CD14-positive monocyte (primary cell): ENCODE data around the gene RSPH1. TPM values are rescaled to one million over a fixed set of nuclear protein-coding genes. Genes with fewer than 3 reads are reported as not detected.

ENCODE experiments used
- DNase-seq, 3 donors: peaks; one replicate each; pipeline ENCODE4 v3.0.0-alpha.2; 2011 to 2022
- H2AFZ ChIP-seq: 2 replicates; pipeline ENCODE4 v1.6.0; 2012; ENCODE audit warnings: mild to moderate bottlenecking, low read depth, low read length, inconsistent platforms; ENCODE audit not compliant: insufficient read depth, poor library complexity, severe bottlenecking
- H3K27ac ChIP-seq, 2 donors: 1 replicate in 1 of 2; 2 replicates in 1 of 2; pipeline ENCODE4 v1.5.1; 2012 to 2013; ENCODE audit warnings: low read length in 2 of 2, control low read depth in 1 of 2, inconsistent platforms in 1 of 2, low read depth in 1 of 2, mild to moderate bottlenecking in 1 of 2
- H3K27me3 ChIP-seq, 2 donors: one replicate each; pipeline versions ENCODE4 v1.6.0 to v1.6.1; 2011 to 2013; ENCODE audit warnings: low read length in 2 of 2; ENCODE audit not compliant: control insufficient read depth in 2 of 2, insufficient read depth in 2 of 2
- H3K36me3 ChIP-seq, 2 donors: replicated peaks in 1 of 2; 1 replicate in 1 of 2; 2 replicates in 1 of 2; pipeline versions ENCODE4 v1.5.1 to v1.6.1; 2012 to 2013; ENCODE audit warnings: low read length in 2 of 2, control low read depth in 1 of 2, inconsistent platforms in 1 of 2, mild to moderate bottlenecking in 1 of 2; ENCODE audit not compliant: insufficient read depth in 2 of 2, control insufficient read depth in 1 of 2
- H3K4me1 ChIP-seq, 2 donors: 1 replicate in 1 of 2; 2 replicates in 1 of 2; pipeline versions ENCODE4 v1.5.1 to v1.6.1; 2012 to 2013; ENCODE audit warnings: low read length in 2 of 2, control low read depth in 1 of 2, inconsistent platforms in 1 of 2, mild to moderate bottlenecking in 1 of 2, moderate library complexity in 1 of 2; ENCODE audit not compliant: insufficient read depth in 2 of 2, control insufficient read depth in 1 of 2
- H3K4me2 ChIP-seq: replicated peaks from 2 replicates; pipeline ENCODE3; 2012; ENCODE audit warnings: low read length, moderate library complexity, mild to moderate bottlenecking; ENCODE audit not compliant: poor library complexity, severe bottlenecking; ENCODE audit errors: extremely low read depth
- H3K4me3 ChIP-seq, 3 experiments: fragments of 200-600 bp in 1 of 3; sonication (generic) in 1 of 3; replicated peaks in 1 of 3; 1 replicate in 2 of 3; 2 replicates in 1 of 3; pipeline ENCODE4 v1.5.1; 2011 to 2013; ENCODE audit warnings: low read length in 3 of 3, mild to moderate bottlenecking in 3 of 3, control low read depth in 2 of 3, low read depth in 2 of 3, inconsistent platforms in 1 of 3, moderate library complexity in 1 of 3
- H3K79me2 ChIP-seq: 2 replicates; pipeline ENCODE4 v1.6.0; 2012; ENCODE audit warnings: mild to moderate bottlenecking, control low read depth, inconsistent platforms, low read length, moderate library complexity; ENCODE audit not compliant: insufficient read depth
- H3K9ac ChIP-seq: 2 replicates; pipeline ENCODE4 v1.6.0; 2017; ENCODE audit warnings: low read length, mild to moderate bottlenecking; ENCODE audit not compliant: insufficient read depth, poor library complexity, severe bottlenecking
- H3K9me3 ChIP-seq, 2 donors: replicated peaks in 1 of 2; 1 replicate in 1 of 2; 2 replicates in 1 of 2; pipeline versions ENCODE4 v1.5.1 to v1.6.1; 2012 to 2013; ENCODE audit warnings: low read length in 2 of 2, control low read depth in 1 of 2; ENCODE audit not compliant: control insufficient read depth in 1 of 2, insufficient read depth in 1 of 2
- H4K20me1 ChIP-seq: 2 replicates; pipeline ENCODE4 v1.6.0; 2012; ENCODE audit warnings: mild to moderate bottlenecking, low read length, control low read depth, moderate library complexity; ENCODE audit not compliant: insufficient read depth
- H3K27ac Mint-ChIP-seq, 7 donors: one replicate each; pipeline ENCODE4 v1.8.0; 2020; ENCODE audit warnings: mild to moderate bottlenecking in 7 of 7, mixed read lengths in 7 of 7, moderate library complexity in 6 of 7, inconsistent platforms in 2 of 7
- H3K27me3 Mint-ChIP-seq, 3 donors: one replicate each; pipeline ENCODE4 v1.8.0; 2021 to 2022; ENCODE audit warnings: low read depth in 3 of 3, mild to moderate bottlenecking in 3 of 3, mixed read lengths in 3 of 3, moderate library complexity in 3 of 3, inconsistent platforms in 1 of 3
- H3K36me3 Mint-ChIP-seq, 2 donors: one replicate each; pipeline ENCODE4 v1.8.0; 2020; ENCODE audit warnings: mixed read lengths in 2 of 2, inconsistent platforms in 1 of 2, mild to moderate bottlenecking in 1 of 2
- H3K4me1 Mint-ChIP-seq: one replicate; pipeline ENCODE4 v1.8.0; 2020; ENCODE audit warnings: mild to moderate bottlenecking, mixed read lengths
- H3K4me3 Mint-ChIP-seq, 2 donors: one replicate each; pipeline ENCODE4 v1.8.0; 2020; ENCODE audit warnings: mild to moderate bottlenecking in 2 of 2, mixed read lengths in 2 of 2, moderate library complexity in 1 of 2
- H3K9me3 Mint-ChIP-seq, 7 donors: one replicate each; pipeline ENCODE4 v1.8.0; 2020 to 2022; ENCODE audit warnings: mixed read lengths in 7 of 7, mild to moderate bottlenecking in 6 of 7, moderate library complexity in 6 of 7, inconsistent platforms in 2 of 7
- CTCF ChIP-seq: fragments of 200-600 bp; IDR thresholded peaks from one replicate; pipeline ENCODE4 v1.8.0; 2022; ENCODE audit warnings: antibody characterized with exemption, mild to moderate bottlenecking
- WGBS: methylation state at CpG from one replicate; pipeline ENCODE4 v1.1.5; 2013; ENCODE audit warnings: missing lambda C conversion rate; ENCODE audit not compliant: insufficient coverage; 5-methylcytosine and 5-hydroxymethylcytosine counted together
- intact Hi-C, 2 donors: fragments of 100-400 bp; cut with micrococcal nuclease; formaldehyde crosslinking; loops; one replicate each; pipeline versions ENCODE4 v1.15.0 to v1.15.1; 2023
- polyA plus RNA-seq, 3 donors: library from polyadenylated mRNA; depleted of rRNA in 1 of 3; unstranded in 2 of 3; stranded (reverse) in 1 of 3; fragments of 300-500 nt in 2 of 3; fragments of >200 nt in 1 of 3; fragmentation: Illumina TruSeq in 2 of 3; gene quantifications; 1 replicate in 2 of 3; 2 replicates in 1 of 3; pipeline ENCODE4 v1.2.3, GENCODE V29; 2012 to 2021

The RSPH1 gene
- polyA plus RNA-seq, 3 donors, result 0.03 TPM; not detected in 2

DNA sequence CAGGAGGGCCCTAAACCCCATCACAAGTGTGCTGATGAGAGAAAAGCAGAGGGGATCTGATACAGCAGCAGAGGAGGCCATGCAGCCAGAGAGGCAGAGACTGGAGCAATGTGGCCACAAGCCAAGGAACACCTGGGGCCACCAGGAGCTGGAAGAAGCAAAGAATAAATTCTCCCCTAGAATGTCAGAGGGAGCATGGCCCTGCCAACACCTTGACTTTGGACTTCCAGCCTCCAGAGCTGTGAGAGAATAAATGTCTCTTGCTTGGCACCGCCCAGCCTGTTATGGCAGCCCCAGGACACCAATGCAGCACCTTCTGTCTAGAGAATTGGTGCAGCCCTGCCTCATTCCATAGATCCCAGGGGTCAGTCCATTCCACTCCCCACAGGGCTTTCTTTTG is 67.0 kb downstream of the RSPH1 start:
- 100% methylated on average over 1 of the region's 1 CpG for WGBS
- no peak overlapping the region for H3K4me3 ChIP-seq
- no peak overlapping the region for H3K4me3 Mint-ChIP-seq
- H3K27ac ChIP-seq, result no peak overlapping the region
- intact Hi-C loops, result no loop called here
- H2AFZ ChIP-seq, result no peak overlapping the region
- no peak for DNase-seq
- H3K27me3 Mint-ChIP-seq, result peaks cover 2 to 7% (median 3%) of the 10 kb centered on the region in 3 donors
- peaks cover 25 to 27% of the 10 kb centered on the region in 2 donors for H3K4me1 ChIP-seq
- H3K4me2 ChIP-seq, result no peak overlapping the region
- no peaks in the 10 kb centered on the region for H3K27me3 ChIP-seq
- no peak overlapping the region for H3K9ac ChIP-seq
- no peaks in the 10 kb centered on the region for H3K79me2 ChIP-seq
- peaks cover 0 to 9% (median 7%) of the 10 kb centered on the region in 7 donors for H3K9me3 Mint-ChIP-seq
- no peaks in the 10 kb centered on the region for H4K20me1 ChIP-seq
- H3K36me3 ChIP-seq, result no peaks in the 10 kb centered on the region
- TF ChIP-seq CTCF, result no peak
- H3K9me3 ChIP-seq, result no peaks in the 10 kb centered on the region
- H3K4me1 Mint-ChIP-seq, result peaks cover 31% of the 10 kb centered on the region
- H3K27ac Mint-ChIP-seq, result no peak overlapping the region
- H3K36me3 Mint-ChIP-seq, result no peaks in the 10 kb centered on the region

GRCh38 chr21:42427809-42428419 is 68.1 kb downstream of the RSPH1 start:
- Histone ChIP-seq H3K9ac (no peak overlapping the region), H3K4me1 (peaks cover 25 to 27% of the 10 kb centered on the region in 2 donors), H3K4me2 (no peak overlapping the region), H4K20me1 (no peaks in the 10 kb centered on the region), H3K9me3 (no peaks in the 10 kb centered on the region), H3K36me3 (no peaks in the 10 kb centered on the region), H3K4me3 (no peak overlapping the region), H2AFZ (no peak overlapping the region), H3K27me3 (no peaks in the 10 kb centered on the region), H3K79me2 (no peaks in the 10 kb centered on the region), H3K27ac (no peak overlapping the region)
- peaks cover 39% of the 10 kb centered on the region for H3K4me1 Mint-ChIP-seq
- WGBS, result 100% methylated on average over 3 of the region's 10 CpGs
- no peak for DNase-seq
- H3K9me3 Mint-ChIP-seq, result peaks cover 0 to 9% (median 7%) of the 10 kb centered on the region in 7 donors
- H3K36me3 Mint-ChIP-seq, result no peaks in the 10 kb centered on the region
- no peak for TF ChIP-seq CTCF
- intact Hi-C loops, result no loop called here
- H3K27ac Mint-ChIP-seq, result no peak overlapping the region
- peaks cover 2 to 8% (median 3%) of the 10 kb centered on the region in 3 donors for H3K27me3 Mint-ChIP-seq
- no peak overlapping the region for H3K4me3 Mint-ChIP-seq
